AG10803 (cell line): ENCODE results near the gene CPNE6.
A peak's percentile ranks its signal among the peaks of the same experiment; 100 is the strongest.

Experiments used
- DNase-seq: peaks from one replicate; pipeline ENCODE4 v3.0.0; 2010; ENCODE audit warnings: low read depth
- H3K4me3 ChIP-seq: 2 replicates; pipeline ENCODE4 v1.5.1; 2011; ENCODE audit warnings: mild to moderate bottlenecking, low read length, control low read depth
- CTCF ChIP-seq: conservative IDR thresholded peaks from 2 replicates; pipeline ENCODE4 v1.5.1; 2011; ENCODE audit warnings: mild to moderate bottlenecking, low read length, control low read depth, inconsistent platforms

CPNE6 gene

GRCh38 chr14:24113801-24114531 is 42.6 kb downstream of the CPNE6 start:
- TF ChIP-seq CTCF = no peak
- peak overlapping the region; percentile 90 for H3K4me3 ChIP-seq
- peak; percentile 89 for DNase-seq

- TF ChIP-seq CTCF = no peak
These were observed 43.4 kb downstream of the CPNE6 start, which contains the start of the genes DCAF11 and NRL for GRCh38 chr14:24114532-24115421. TSS of gene DCAF11 (plus strand) at chr14:24114777. CDS start at chr14:24115595, 818 bp downstream. TSS of gene NRL (minus strand) at chr14:24114949. CDS start at chr14:24082848, 32,101 bp downstream.

GRCh38 chr14:24115422-24116127 is 44.2 kb downstream of the CPNE6 start:
- TF ChIP-seq CTCF = no peak
- H3K4me3 ChIP-seq = peak overlapping the region; percentile 90
- DNase-seq = no peak

More at GRCh38 chr14:24114532-24115421, 43.4 kb downstream of the CPNE6 start, which contains the start of the genes DCAF11 and NRL:
- peak within 1 kb of the TSS; percentile 90 for H3K4me3 ChIP-seq
- peak; percentile 100 for DNase-seq

- TF ChIP-seq CTCF = no peak
- DNase-seq = no peak
- H3K4me3 ChIP-seq = no peak overlapping the region
These were observed 44.9 kb downstream of the CPNE6 start for GRCh38 chr14:24116128-24116814.

- TF ChIP-seq CTCF = no peak
- no peak overlapping the region for H3K4me3 ChIP-seq
- DNase-seq = no peak
These were observed 45.8 kb downstream of the CPNE6 start for GRCh38 chr14:24117179-24117578.

- no peak for TF ChIP-seq CTCF
- DNase-seq = no peak
- H3K4me3 ChIP-seq = no peak overlapping the region
These were observed 48.3 kb downstream of the CPNE6 start for GRCh38 chr14:24119691-24120090.
